GM21737 (cell line): Measurements from ENCODE around the gene ACTR6.
"Not testable (repeated sequence)": the region's sequence is repeated elsewhere in the genome, so short reads cannot be mapped to it uniquely, and the experiment has no call there.

ENCODE experiments used
- ATAC-seq: cut with Tn5 transposase; IDR thresholded peaks from one replicate; pipeline ENCODE4 v1.9.1; 2021; ENCODE audit warnings: mild to moderate bottlenecking, moderate library complexity; ENCODE audit not compliant: unreplicated experiment

Gene ACTR6

DNA sequence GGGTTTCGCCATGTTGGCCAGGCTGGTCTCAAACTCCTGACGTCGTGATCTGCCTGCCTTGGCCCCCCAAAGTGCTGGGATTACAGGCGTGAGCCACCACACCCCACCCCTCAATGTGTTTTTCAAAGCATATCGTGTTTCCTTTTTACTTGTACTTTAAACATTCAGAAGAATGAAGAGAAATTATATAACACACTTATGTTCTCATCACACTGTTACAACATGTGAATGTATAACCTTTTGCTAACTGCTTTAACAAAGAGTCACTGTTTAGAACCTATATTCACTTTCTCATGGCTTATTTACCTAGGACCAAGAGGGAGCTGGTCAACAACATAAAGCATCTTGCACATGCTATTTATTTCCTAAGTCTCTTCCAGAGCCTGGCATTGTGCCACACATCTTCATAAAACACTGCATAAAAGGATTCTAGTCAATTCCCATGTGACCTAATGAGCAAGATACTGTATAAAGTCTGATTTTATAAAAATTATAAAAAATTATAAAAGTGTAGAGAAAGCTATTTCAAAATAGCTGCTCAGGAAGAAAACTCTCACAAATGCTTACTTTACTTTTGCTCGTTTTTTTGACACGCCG is 16.0 kb upstream of the ACTR6 start:
- no peak for ATAC-seq

GRCh38 chr12:100185361-100185894 is 15.2 kb upstream of the ACTR6 start:
- ATAC-seq: peak; percentile 68

DNA sequence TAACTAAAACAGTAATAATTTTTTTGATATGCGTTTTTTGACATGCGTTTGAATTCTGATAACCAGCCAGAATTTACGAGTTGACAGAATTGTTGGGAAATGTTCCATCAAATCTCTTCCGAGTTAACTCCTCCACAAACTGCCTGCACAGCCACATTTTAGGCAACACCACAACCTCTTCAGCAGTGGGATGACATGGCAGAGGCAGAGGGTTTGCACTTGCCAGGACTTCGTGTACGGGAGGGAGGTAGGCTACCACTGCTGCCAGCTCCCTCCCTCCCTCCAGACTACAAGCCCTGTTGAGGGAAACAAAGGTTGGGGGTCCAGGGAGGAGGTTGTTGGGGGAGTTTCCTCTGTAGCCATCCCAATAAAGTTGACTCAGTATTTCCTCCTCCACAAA is 14.5 kb upstream of the ACTR6 start:
- no peak for ATAC-seq

- no peak for ATAC-seq
Measured at GRCh38 chr12:100187068-100187467, 13.5 kb upstream of the ACTR6 start.

DNA sequence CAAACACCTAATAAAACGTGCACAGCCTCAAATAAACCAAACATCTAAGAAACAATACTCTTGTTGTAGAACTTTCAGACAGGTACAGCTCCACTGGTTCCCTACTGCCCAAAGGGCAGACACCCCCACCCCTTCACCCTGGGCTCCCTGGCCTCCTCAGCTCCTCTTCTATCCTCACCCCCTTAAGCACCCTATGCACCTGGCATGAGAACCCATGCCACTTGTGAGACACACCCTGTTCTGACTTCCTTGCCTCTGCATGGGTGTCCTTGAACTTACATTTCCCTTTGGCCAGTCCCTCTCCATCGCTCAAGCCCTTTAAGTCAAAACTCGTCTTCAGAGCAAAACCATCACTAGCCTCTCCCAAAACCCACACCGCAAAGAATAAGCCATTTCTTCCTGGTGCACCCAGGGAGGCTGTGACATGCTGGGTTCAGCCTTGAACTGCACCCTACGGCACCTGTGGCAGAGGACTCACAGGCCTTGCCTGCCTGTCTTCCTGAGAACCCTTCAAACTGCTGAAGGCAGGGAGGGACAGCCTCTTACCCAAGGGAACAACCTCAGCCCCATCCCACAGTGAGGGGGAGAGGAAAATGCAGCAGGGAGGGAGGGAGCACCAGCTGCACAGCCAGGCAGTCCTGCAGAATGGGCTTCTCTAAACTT is 12.6 kb upstream of the ACTR6 start:
- ATAC-seq: no peak

DNA sequence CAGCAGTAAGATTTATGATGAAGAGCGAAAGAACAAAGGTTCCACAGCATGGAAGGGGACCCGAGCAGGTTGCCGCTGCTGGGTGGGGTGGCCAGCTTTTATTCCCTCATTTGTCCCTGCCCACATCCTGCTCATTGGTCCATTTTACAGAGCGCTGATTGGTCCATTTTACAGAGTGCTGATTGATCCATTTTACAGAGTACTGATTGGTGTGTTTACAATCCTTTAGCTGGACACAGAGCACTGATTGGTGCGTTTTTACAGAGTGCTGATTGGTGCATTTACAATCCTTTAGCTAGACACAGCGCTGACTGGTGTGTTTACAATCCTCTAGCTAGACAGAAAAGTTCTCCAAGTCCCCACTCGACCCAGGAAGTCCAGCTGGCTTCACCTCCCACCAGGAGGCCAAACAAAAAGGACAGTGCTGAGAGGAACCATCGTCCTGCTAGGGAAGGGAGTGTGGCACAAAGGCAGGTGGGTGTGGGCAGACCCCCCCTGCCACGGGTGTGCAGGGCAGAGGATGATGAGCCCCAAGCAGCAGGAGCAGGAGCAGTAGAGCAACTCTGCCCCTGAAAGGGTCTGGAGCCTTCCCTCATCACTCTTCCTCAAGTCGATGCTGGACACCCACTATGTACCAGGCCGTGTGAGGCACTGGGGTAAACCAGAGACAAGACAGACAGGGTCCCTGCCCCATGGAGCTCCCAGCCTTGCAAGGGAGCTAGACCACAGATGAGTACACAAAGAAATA is 11.6 kb upstream of the ACTR6 start:
- ATAC-seq: not testable (repeated sequence)

DNA sequence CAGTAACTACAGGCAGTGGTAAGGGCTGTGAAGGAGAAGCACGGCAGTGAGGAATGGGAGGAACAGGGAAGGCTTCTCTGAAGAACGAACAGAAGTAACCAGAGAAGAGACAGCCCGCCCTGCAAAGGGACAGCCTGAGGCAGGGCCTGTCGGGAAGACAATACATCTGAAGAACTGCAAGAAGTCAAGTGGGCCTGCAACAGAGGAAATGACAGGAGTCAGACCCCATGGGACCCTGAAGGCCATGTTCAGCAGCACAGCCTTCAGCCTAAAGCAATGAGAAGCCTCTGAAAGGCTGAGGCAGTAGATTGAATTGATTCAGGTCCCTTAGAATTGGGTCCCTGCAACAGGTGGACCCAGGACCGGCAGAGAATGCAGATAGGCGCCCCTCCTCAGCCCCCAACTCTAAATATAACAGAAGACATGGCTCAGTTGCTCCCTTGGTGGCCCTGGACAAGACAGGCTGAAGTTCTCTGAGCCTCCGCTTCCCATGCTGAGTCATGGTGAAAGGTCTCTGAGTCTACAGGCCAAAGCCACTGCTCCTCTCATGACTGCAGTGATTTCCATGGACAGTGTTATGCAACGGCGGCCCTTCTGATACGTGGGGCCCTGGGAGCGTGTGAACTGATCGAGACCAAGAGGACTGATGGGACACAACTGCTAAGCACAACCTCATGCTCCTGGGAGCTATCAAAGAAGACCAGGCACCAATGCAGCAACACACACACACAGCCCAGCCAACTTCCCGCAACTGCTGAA is 10.8 kb upstream of the ACTR6 start:
- ATAC-seq: no peak

- no peak for ATAC-seq
Measured at GRCh38 chr12:100193085-100193484, 7.5 kb upstream of the ACTR6 start.

- ATAC-seq: no peak
Measured at GRCh38 chr12:100197486-100197885, 3.1 kb upstream of the ACTR6 start.

- ATAC-seq: no peak
Measured at GRCh38 chr12:100199023-100199346, 1.6 kb upstream of the ACTR6 start.

- ATAC-seq: peak; percentile 65
Measured at GRCh38 chr12:100199347-100200149, 1.1 kb upstream of the ACTR6 start.

DNA sequence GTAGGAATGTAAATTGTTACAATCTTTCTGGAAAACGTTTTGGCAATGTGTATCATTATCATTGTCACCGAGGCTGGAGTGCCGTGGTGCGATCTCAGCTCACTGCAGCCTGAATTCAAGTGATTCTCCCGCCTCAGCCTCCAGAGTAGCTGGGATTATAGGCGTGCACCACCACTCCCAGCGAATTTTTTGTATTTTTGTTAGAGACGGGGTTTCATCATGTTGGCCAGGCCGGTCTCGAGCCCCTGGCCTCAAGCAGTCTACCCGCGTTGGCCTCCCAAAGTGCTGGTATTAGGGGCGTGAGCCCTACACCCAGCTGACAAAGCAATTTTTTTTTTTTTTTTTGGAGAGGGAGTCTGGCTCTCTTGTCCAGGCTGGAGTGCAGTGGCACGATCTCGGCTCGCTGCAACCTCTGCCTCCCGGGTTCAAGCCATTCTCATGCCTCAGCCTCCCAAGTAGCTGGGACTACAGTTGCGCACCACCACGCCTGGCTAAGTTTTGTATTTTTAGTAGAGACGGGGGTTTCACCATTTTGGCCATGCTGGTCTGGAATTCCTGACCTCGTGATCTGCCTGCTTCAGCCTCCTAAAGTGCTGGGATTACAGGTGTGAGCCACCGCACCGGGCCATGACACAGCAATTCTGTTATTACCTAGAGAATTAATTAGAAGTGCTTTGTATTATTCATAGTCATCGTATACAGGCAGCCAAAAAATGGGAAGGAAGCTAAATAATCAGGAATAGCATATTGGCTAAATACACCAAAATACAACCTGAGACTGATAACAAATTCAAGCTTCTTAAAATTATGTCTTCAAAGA is 1.2 kb downstream of the ACTR6 start:
- ATAC-seq: no peak

DNA sequence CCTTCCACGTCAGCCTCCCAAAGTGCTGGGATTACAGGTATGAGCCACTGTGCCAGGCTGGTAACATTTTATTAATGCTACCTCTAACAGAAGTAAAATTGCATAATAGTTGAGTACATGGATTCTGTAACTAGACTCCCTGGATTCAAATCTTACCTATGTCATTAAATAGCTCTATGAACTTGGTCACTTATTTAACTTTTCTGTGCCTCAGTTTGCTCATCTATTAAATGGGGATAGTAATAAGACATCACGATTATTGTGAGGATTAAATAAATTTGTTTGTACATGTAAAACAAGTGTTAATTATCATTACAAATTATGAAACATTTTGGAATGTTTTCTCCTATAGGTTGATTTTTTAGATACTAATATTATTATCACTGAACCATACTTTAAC is 6.7 kb downstream of the ACTR6 start:
- ATAC-seq: no peak

- no peak for ATAC-seq
Measured at GRCh38 chr12:100208834-100209233, 8.2 kb downstream of the ACTR6 start.

DNA sequence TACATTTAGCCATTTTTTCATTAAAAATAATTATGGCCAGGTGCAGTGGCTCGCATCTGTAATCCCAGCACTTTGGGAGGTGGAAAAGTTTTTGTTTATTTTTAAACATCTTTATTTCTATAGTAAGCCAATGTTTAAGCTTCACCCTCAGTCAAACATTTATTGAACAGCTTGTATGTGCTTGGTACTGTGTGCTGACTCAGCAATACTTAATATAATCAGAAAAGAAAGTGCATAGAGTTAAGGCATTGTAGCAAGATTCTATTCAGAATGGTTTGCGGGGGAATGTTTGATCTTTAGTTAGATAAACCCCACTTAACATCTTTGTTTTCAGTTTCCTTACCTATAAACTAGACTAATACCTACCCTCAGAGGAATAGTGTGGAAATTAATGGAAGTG is 11.1 kb downstream of the ACTR6 start:
- ATAC-seq: no peak

- no peak for ATAC-seq
Measured at GRCh38 chr12:100213016-100213891, 12.6 kb downstream of the ACTR6 start.

DNA sequence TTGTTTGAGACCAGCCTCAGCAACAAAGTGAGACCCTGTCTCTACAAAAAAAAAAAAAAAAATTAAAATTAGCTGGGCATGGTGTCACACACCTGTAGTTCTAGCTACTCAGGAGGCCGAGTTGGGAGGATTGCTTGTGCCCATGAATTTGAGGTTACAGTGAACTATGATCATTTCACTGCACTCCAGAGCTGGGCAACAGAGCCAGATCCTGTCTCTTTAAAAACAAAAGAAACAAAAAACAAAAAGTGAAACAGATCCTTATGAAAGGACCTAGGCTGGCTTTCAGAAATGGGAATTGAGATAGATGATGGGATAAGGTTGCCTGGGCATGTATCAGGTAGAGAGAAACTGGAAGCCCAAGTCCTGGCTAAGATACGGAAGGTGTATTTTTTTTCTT is 13.9 kb downstream of the ACTR6 start:
- no peak for ATAC-seq

DNA sequence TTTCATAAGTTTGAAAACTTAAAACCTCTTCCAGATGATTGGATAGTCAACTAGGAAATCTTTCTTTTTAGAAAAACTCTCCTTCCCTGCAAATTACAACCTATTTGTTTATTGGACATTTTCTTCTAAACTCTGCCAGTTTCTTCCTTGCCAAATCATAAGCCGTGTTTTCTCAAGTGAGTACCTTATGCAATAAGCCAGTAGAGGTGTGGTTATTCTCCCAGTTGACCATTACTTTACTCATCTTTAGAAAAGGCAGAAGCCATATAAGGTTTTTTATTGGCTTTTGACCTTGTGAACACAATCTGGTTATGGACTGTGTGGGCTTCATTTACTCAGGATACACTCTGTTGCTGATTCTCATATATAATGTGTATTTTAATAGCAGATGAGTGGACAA is 14.6 kb downstream of the ACTR6 start:
- ATAC-seq: no peak

GRCh38 chr12:100216337-100216736 is 15.7 kb downstream of the ACTR6 start:
- ATAC-seq: no peak
